Measurements from ENCODE around the gene TPRN. TPM values are rescaled to one million over a fixed set of nuclear protein-coding genes. Genes with fewer than 3 reads are reported as not detected.

The TPRN gene
- total and polyA plus RNA-seq, 2 of the 4 experiments (the other 2 are of a cell fraction) = 1.8 to 5.3 TPM

- TF ChIP-seq RAD21 (IDR thresholded peaks at IDR 0.05; ENCODE audit: low read length) (no peak), BHLHE40 (IDR thresholded peaks at IDR 0.05; ENCODE audit: low read depth, low read length) (no peak)
These were observed 37.5 kb upstream of the TPRN start (continued) for GRCh38 chr9:137237759-137238726.

GRCh38 chr9:137236936-137237421 lies 36.4 kb upstream of the TPRN start:
- Histone ChIP-seq H2BK15ac (ENCODE audit: low read depth, low read length) (no peak overlapping the region), H4K8ac (ENCODE audit: low read depth in 2 of 2, low read length in 2 of 2) (no peak overlapping the region), H2BK5ac (ENCODE audit: low read depth, low read length, poor library complexity, severe bottlenecking) (no peak overlapping the region), H3K56ac (ENCODE audit: extremely low read depth, insufficient read depth, low read length) (no peak overlapping the region), H3K36me3 (ENCODE audit: control insufficient read depth, insufficient read depth, low read length) (peaks cover 1% of the 10 kb centered on the region), H3K14ac (replicated peaks; ENCODE audit: low read depth, low read length) (no peak overlapping the region), H3K9me1 (ENCODE audit: insufficient read depth, low read length) (no peaks in the 10 kb centered on the region), H4K5ac (ENCODE audit: low read depth, low read length) (no peak overlapping the region), H3K4me3 (ENCODE audit: insufficient read depth, low read depth, low read length) (no peak overlapping the region), H4K20me1 (ENCODE audit: insufficient read depth, low read length) (peaks cover 11% of the 10 kb centered on the region), H4K91ac (ENCODE audit: insufficient read depth, low read depth, low read length) (no peak overlapping the region), H2AK5ac (ENCODE audit: low read depth, low read length) (peak overlapping the region; percentile 73; the same call in 1 of the 2 replicates), H3K27ac (ENCODE audit: insufficient read depth, low read length) (no peak overlapping the region), H3K27me3 (ENCODE audit: control insufficient read depth, insufficient read depth, low read length) (no peaks in the 10 kb centered on the region), H3K79me1 (ENCODE audit: low read depth in 1 of 2, low read length in 2 of 2) (peaks cover 8 to 30% of the 10 kb centered on the region in 2 experiments; a peak in 3 of 4 replicates), H3K18ac (ENCODE audit: low read depth, low read length) (no peak overlapping the region), H3K9ac (ENCODE audit: low read depth, low read length) (no peak overlapping the region), H3K23ac (ENCODE audit: low read depth, low read length) (no peak overlapping the region), H2AFZ (replicated peaks; ENCODE audit: low read length, poor library complexity) (peak overlapping the region; percentile 63), H3K4me1 (ENCODE audit: control insufficient read depth, insufficient read depth, low read length) (peaks cover 5% of the 10 kb centered on the region; the same call in 1 of the 2 replicates), H3K9me3 (ENCODE audit: control insufficient read depth, insufficient read depth, low read length) (no peaks in the 10 kb centered on the region), H2AK9ac (replicated peaks; ENCODE audit: low read depth, low read length, poor library complexity) (peak overlapping the region; percentile 89), H3K4me2 (ENCODE audit: low read depth, low read length) (no peak overlapping the region), H2BK120ac (ENCODE audit: low read depth, low read length) (no peak overlapping the region), H2BK20ac (ENCODE audit: low read depth, low read length) (no peak overlapping the region), H3K4ac (ENCODE audit: low read depth, low read length) (no peak overlapping the region)
- in situ Hi-C loops (cut with MboI; ENCODE audit: low sequenced_read_pairs) (no loop called here), intact Hi-C loops (cut with micrococcal nuclease) (no loop called here), dilution Hi-C loops (cut with HindIII; ENCODE audit: low sequenced_read_pairs, unreplicated experiment) (no loop called here)
- POLR2A ChIA-PET (ENCODE audit: unreplicated experiment) = interaction anchor here (0.6 kb wide), 1 partner anchor 24 kb away, joined by 3 read pairs; no protein-coding TSS in a partner anchor
- TF ChIP-seq RCOR1 (IDR thresholded peaks at IDR 0.05; ENCODE audit: insufficient replicate concordance, low read length) (no peak), RAD21 (IDR thresholded peaks at IDR 0.05; ENCODE audit: low read length) (no peak)
- CTCF ChIA-PET = interaction anchor here (0.6 to 1.0 kb wide), 7 partner anchors 10 to 154 kb away, joined by 3 to 6 read pairs (median 3); partner anchors contain the start of genes DPP7 and RNF224
- WGBS, 2 experiments (ENCODE audit: extremely low coverage in 2 of 2, insufficient read length in 1 of 2) = 56% methylated on average over 7 of the region's 11 CpGs; no CpG with 5 or more reads in 1 of the 2 experiments
- no TSS peak for BruUV-seq (replicated peaks)
- no peak for DNase-seq
- no peak for ATAC-seq (ENCODE audit: low read depth)
